Cortex of kidney (tissue), 1 donor: ENCODE results near the gene OAT.
A peak's percentile ranks its signal among the peaks of the same experiment; 100 is the strongest.

Experiments used
- DNase-seq: peaks from one replicate; lab custom pipeline; 2025; lab: John Stamatoyannopoulos, UW

Gene OAT

DNA sequence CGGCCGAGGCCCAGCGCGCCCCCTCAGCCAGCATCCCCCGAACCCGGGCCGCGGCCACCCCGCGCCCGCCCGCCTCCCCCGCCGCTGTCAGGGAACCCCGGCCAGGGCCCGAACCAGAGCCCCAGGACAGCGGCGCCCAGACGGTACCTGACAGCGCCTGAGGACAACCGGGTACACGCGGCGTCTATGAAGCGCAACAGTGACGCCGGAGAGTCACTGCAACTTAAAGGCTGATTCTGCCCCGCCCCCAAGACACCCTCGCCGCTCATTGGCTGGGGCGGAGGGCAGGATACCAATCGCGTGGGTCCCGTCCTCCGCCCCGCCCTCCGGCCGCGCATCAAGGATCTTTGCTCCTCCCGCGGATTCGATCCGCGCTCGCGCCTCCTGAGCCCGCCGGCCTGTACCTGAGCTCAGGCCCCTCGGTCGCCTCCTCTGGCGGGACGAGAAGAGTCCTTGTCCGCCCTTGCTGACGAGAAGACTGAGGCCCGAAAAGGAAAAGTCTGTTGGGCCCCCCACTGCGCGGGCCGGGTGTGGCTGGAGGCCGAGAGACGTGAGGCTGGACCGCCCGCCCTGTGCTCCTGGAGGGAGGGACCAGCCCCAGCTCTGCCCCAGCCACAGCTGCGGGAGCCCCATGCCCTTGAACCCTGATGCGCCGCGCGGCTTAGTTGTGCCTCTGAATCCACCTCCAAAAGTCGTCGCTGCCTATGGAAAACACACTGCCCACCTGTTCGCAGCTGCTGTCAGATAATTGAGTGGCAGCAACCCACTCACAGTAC lies at the start of gene OAT:
Gene OAT, minus strand, starts transcription at position 198 of the 776 bp plus-strand sequence. CDS start 6,752 bp downstream, outside the sequence.
- DNase-seq = peak; percentile 43

DNA sequence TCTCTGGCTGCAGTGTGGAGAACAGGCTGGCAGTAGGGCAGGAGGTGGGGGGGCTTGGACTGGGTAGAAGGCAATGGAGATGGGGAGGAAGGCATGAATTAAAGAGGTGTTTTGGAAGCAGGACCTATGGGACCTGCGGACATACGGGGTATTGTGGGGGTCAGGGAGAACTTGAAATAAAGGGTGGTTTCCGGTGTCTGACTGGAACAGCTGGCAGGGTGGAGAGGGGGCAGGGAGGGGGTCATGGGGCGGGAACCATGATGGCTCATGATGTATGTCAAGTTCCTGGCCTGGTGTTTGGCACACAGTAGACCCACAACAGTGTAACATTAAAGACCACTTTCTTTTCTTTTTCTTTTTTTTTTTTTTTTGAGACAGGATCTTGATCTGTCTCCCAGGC lies 48.4 kb upstream of the OAT start:
- no peak for DNase-seq

DNA sequence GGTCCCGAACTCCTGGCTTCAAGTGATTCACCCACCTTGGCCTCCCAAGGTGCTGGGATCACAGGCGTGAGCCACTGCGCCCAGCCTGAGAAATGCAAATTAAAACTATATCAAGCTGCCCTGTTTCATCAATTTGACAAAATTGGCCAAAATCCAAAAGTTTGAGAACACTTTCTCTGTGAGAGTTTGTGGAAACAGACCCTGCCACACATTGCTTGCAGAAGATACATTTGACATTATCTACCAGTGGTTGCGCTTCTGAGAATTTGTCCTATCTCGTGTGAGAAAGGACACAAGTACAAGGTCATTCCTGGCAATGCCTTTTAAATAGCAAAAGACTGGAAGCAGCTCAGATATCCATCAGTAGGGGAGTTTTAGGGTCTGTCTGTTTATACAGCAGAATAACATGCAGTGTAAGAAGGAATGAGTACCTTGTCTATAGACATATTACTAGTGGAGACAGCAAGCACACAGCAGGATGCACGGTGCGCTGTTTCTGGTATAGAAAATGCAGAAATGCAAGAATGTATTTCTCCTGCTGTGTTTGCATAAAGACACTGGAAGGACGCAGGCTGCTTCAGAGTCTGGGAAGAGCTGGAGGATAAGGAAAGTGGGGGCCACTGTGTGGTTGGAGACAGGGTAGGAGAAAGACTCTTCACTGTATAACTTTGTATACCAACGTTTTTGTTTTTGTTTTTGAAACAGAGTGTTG lies 47.2 kb upstream of the OAT start:
- DNase-seq = no peak

DNA sequence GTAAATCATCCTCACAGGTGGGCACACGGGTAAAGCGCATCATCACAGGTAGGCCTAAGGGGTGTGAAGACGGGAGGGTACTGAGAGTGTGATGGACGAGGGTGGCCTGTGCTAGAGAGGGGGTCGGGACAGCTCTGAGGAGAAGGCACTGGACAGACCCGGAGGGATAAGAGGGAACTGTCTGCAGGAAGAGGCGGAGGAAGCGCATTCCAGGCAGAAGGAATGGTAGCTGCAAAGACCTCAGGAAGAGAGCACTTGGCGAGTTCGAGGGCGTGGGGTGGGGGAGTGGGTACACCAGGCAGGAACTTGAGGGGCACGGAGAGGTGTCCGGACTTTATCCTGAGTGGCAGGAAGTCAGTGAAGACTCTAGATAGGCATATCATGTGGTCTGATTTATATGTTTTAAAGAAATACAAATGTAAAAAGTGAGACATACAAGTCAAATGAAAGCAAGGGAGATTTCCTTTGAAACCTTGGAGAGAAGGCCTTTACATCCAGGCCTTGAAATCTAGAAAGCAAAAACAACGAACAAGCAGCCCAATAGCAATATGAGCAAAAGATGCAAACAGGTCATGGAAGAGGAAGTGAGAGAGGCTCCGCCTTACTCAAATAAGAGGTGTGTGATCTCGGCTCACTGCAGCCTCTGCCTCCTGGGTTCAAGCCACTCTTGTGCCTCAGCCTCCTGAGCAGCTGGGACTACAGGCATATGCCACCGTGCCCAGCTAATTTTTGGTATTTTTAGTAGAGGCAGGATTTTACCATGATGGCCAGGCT lies 46.5 kb upstream of the OAT start:
- no peak for DNase-seq

DNA sequence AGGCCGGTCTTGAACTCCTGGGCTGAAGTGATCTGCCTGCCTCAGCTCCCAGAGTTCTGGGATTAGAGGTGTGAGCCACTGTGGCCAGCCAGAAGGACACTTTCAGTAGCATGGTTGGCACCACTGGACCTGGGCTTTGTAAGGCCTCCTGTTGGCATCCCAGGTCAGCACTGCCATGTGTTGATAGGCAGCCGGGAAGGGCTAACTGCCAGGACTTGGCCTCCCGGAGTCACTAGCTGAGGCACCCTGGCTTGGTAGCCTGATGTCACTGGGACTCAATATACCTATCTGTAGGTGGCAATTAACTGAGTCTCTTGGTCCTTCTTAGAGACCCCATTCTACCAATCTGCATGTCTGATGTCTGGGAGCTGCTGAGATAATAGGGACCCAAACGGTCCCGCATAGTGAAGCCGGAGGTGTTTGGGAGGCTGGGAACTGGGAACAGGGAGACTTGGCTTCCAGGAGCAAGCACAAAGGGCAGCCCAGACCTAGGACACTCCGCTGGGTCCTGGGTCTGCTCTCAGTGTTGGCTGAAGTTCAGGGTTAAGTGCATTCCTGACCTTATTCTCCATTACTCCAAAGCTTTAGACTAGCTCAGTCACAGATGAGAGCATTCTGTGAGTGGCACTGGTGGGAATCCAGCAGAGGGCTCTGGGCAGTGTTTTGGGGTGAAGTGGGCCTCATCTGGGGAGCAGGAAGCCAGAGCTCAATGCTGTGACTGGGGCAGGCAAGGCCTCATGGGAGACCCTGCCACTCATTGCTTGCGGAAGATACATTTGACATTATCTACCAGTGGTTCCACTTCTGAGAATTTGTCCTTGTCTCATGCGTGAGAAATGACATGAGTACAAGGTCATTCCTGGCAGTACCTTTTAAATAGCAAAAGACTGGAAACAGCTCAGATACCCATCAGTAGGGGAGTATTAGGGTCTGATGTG lies 45.6 kb upstream of the OAT start:
- DNase-seq = no peak

DNA sequence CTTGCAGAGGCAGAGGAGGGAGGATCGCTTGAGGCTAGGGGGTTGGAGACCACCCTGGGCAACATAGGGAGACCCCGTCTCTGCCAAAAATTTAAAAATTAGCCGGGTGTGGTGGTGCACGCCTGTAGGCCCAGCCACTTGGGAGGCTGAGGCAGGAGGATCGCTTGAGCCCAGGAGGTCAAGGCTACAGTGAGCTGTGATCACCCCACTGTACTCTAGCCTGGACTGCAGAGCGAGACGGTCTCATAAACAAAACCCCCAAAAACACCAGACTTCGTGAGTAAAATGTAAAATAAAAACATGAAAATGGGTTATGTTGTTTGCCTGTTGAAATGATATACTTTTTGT lies 43.6 kb upstream of the OAT start:
- DNase-seq = no peak

DNA sequence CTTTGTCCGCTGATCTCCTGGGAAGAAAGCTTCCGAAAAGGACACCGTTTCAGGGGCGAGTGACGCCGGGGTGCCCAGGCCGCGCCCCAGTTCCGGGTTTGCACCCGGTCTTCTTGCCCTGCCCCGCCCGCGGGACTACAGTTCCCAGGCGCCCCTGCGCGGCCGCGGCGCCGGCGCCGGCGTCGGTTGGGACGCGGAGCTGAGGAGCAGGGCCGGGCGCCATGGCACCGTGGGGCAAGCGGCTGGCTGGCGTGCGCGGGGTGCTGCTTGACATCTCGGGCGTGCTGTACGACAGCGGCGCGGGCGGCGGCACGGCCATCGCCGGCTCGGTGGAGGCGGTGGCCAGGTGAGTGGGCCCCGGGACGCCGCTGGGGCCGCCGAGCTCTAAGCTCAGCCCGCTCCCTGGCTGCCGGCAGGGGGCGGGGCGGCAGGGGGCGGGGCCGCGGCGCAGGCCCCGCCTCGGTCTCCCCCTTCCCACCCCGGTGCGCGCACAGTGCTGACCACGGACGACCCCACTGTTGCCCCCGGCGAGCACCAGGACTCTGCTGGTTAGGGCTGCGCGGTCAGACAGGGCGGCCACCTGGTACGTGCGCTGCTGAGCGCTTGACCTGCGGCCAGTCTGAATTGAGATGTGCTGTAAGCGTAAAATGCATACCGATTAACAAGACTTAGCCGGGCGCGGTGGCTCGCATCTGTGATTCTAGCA lies 43.1 kb upstream of the OAT start, which contains the start of gene LHPP:
Gene LHPP, plus strand, starts transcription at position 182 of the 706 bp plus-strand sequence. Its CDS starts 40 bp downstream, at position 222.
- no peak for DNase-seq

DNA sequence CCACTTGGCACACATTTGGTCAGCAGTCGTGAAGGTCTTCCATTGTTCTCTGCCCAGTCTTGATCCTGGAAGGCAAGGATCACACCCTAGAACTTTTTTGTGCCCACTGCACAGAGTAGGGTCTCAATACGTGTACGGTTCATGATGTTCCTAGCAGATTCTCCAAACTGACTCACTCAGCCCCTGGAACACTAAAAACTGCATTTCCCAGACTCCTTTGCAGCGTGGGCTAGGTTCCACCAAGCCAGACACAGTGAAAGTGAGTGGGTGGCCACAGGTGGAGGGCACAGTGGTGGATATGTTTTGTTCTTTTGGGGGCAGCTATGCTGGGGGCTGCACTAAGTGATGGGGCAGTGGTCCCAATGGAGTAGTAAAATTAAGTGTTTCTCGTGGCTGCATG lies 41.4 kb upstream of the OAT start:
- no peak for DNase-seq

DNA sequence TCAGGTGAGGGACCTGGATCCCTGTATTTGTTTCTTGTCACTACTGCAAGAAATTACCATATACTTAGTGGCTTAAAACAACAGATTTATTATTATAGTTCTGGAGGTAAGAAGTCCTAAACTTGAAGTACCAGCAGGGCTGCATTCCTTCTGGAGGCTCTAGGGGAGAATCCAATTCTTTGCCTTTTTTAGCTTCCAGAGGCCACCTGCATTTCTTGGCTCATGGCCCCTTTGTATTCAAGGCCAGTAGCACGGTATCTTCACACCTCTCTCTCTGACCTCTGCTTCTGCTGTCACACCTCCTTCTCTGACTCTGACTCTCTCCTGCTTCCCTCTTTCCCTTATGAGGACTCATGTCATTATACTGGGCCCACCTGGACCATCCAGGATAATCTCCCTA lies 40.7 kb upstream of the OAT start:
- no peak for DNase-seq

DNA sequence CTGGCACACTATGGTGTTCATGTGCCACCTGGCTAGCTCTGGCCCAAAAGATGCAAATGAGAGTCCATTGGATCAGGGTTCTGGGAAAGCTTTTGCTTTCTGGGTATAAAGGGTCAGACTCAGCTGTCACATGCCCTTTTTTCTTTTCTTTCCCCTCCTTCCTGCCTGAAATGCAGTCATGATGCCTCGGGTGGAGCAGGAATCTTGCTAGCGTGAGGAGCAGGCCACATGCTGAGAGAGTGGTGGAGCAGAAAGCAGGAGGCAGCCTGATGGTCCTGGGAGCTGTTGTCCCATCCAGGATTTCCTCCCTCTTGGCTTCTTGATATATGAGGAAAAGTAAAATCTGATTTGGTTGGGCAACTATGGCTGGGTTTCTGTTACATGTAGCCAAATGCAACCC lies 40.2 kb upstream of the OAT start:
- no peak for DNase-seq

DNA sequence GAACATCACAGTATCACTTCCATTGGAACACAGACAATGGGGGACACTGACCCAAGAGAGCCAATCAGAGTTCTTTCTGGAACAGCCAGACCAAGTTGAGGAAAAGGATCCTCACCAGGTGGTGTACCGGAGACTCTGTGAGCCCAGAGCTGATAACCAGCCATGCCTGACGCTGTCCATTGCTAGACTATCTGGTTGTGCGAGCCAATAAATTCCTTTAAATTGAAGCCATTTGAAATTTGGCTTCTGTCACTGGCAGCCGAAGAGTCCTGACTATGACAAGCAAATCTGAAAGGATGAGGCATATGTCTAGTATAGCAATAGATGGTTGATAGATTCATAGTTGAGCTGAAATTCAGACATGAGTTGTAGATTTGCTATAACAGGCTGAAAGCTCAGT lies 39.8 kb upstream of the OAT start:
- no peak for DNase-seq

DNA sequence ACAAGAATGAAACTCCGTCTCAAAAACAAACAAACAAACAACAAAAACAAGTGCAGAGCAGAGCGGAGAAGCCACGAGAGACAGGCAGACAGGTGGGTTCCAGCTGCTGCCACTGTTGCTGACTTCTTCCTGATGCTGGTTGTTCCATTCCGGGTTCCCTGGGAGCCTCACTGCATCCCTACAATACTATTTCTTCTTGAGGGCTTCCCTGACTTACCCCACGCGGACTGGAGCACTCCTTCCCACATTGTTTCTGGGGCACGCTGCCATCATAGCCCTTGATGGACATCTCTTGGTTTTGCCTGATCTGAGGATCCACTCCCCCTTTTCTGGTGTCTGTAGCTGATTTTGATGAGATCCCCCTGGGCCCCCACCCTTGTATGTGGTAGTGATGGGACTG lies 36.7 kb upstream of the OAT start:
- DNase-seq = no peak

DNA sequence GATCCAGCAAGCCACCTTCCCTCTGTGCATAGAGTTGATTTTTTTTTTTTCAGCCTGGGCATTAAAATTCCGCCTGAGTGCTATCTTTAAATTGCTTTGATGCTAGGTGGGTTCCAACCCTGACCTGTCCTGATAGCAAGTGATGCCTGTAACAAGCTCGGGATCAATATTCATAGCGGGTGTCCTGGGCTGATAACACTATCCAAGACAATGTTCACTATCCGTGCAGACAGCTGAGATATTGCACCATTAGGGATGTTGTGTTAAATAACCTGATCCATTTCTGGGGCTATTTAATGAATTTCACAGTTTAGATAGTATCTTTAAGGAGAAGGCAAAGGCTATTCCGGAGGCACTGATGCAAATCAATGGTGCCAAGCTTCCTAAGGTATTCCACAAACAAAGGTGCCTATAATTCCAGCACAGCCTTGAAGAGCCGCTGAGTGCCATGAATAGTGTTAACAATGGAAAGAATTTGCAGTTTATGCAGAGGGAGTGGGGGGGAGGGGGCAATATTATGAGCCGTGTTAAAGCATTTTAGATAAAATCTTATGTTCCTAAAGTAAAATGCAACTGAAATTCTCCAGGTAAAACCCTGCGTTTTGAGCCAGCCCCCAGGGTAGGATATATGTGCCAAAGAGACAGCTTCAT lies 35.4 kb upstream of the OAT start:
- DNase-seq = no peak

DNA sequence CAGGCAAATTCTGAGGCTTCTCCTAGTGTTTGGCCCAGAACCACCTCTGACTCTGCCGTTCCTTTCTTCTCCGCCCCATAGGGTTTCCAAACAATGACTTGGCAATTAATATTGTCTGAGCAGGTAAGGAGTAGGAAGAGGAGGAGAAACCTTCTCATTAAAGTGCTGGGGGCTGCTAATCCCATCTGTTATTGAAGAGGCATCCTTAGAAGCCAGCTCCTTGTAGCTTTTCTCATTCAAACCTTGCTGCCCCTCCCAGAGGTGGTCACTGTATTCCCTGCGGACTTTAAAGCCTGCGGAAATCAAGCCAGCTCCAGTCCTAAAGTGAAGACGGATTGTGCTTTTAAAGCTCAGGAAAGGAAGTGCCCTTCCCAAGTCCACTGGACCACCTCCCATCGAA lies 32.6 kb upstream of the OAT start:
- no peak for DNase-seq

DNA sequence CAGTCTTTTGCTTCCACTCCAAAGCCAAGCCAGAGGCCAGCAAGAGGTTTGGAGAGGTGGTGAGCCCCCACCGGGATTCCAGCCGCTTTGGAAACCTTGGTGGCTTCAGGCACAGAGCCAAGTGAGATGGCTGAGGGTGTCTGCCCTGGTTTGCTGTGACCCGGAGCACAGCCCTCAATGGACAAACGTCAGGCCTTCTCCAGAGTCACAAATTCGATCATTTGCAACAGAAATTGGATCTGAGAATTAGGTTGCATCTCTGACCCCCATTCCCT lies 32.0 kb upstream of the OAT start:
- no peak for DNase-seq

DNA sequence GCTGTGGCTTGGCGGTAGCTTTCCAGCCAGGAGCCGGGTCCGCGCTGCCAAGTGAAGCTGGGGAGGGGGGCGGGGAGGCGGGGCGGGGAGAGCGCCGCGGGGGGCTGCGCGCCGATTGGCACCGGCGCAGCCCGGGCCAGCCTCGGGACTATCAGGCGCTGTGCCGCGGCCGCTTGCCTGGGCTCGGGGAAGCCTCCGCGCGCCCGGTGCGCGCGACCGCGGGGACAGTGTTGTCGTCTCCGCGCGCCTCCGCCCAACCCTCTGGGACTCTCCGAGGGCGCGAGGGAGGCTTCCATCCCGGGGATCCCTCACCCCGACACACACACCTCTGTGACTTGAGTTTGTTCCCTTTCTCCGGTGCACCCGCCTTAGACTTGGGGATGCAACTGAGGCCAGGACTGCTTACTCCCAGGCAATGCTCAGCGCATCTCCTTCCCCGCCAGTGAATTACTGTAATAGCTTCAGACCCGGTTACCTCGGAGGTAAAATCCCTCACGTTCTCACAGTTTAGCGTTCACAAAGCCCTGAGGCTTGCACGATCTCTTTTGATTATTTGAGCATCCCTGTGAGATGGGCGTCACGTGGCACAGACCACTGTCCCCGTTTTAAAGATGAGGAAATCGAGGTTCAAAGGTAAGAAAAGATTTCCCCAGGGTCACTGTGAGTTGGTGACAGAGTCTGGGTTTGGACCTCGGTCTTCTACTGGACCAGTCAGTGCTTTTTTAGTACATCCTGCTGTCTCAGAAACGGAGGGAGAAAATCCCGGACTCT lies 31.5 kb upstream of the OAT start, which contains the start of gene NKX1-2:
Gene NKX1-2, minus strand, starts transcription at position 24 of the 771 bp plus-strand sequence. CDS start 92 bp downstream, outside the sequence.
- DNase-seq = no peak

DNA sequence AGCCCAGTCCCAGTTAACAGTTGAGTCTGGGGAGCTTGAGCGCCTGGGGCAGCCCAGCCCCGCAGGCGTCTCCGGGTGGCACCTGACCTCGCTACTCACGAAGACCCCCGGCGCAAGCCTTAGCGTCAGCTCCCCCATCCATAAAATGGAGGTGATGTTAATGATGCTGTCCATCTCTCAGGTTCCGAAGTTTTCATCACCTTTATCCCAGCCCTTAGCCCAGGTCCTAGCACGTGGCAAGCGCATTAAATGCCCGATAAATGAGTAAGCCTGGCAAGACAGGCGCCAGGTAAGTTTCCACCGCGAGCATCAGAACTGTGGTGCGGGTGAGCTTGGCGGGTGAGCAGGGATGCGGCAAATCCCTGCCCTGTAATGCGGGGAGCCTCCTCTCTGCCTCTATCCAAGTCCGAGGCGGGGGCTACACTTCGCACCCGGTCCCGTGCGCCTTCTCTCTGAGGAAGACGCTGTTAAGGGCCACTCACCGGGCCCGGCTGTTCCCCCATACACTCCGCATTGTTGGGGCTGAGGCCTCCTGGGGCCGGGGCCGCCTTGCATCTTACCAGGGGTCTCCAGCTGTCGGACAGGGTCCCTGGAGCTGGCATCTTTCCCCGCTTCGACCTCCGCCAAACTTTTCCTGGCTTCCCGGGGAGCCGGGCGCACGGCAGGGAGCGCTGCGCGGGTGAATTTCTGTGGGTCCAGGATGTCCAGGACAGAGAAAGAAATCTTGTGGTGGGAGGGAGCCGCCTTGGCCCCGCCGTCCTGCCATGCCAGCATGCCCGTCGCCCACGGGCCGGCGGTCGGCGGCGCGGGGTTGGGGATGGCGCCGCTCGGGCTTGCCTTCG lies 30.7 kb upstream of the OAT start:
- no peak for DNase-seq

DNA sequence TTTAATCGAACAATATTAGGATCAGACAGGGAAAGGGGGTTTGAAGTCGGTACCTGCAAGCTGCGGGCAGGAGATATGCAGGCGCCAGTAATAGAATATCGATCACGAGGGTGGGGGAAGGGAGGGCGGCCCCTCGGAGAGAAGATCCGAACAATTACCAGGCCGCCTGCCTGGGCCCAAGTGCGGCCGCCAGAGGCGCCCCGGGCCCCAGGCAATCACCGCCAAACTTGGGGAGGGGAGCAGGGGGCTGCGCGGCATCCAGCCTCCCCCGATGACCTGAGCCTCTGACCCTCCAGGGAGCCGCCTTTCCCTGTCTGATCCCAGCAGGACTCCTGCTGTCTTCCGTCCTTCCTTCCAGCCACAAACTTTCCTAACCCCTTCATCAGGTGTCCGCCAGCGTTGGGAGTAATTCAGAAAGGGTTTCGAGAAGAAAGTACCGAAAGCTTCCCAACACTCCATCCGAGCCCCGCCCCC lies 30.0 kb upstream of the OAT start:
- no peak for DNase-seq
